ENCODE results near the gene MYOM3.

Gene MYOM3

GRCh38 chr1:24101796-24102586 lies 9.9 kb downstream of the MYOM3 start:
- Histone ChIP-seq H3K9ac (ENCODE audit: low read depth, low read length) (no peak overlapping the region), H3K9me3 (ENCODE audit: control insufficient read depth, insufficient read depth, low read length) (no peaks in the 10 kb centered on the region), H3K4me1 (ENCODE audit: insufficient read depth, low read length) (no peaks in the 10 kb centered on the region; the same call in 1 of the 2 replicates), H3K36me3 (ENCODE audit: insufficient read depth, low read length) (no peaks in the 10 kb centered on the region)

- Histone ChIP-seq H3K9ac (ENCODE audit: low read depth, low read length) (no peak overlapping the region), H3K36me3 (ENCODE audit: insufficient read depth, low read length) (no peaks in the 10 kb centered on the region), H3K9me3 (ENCODE audit: control insufficient read depth, insufficient read depth, low read length) (no peaks in the 10 kb centered on the region), H3K4me1 (ENCODE audit: insufficient read depth, low read length) (no peaks in the 10 kb centered on the region; the same call in 1 of the 2 replicates)
These were observed 10.8 kb downstream of the MYOM3 start for GRCh38 chr1:24100945-24101737.

GRCh38 chr1:24098943-24099638 lies 12.8 kb downstream of the MYOM3 start:
- H3K9me3 ChIP-seq (ENCODE audit: control insufficient read depth, insufficient read depth, low read length), result no peaks in the 10 kb centered on the region
- H3K4me1 ChIP-seq (ENCODE audit: insufficient read depth, low read length), result no peaks in the 10 kb centered on the region; the same call in 1 of the 2 replicates
- no peaks in the 10 kb centered on the region for H3K36me3 ChIP-seq (ENCODE audit: insufficient read depth, low read length)
- no peak overlapping the region for H3K9ac ChIP-seq (ENCODE audit: low read depth, low read length)

GRCh38 chr1:24098102-24098501 lies 13.8 kb downstream of the MYOM3 start:
- H3K9me3 ChIP-seq (ENCODE audit: control insufficient read depth, insufficient read depth, low read length), result no peaks in the 10 kb centered on the region
- H3K4me1 ChIP-seq (ENCODE audit: insufficient read depth, low read length), result no peaks in the 10 kb centered on the region; the same call in 1 of the 2 replicates
- H3K36me3 ChIP-seq (ENCODE audit: insufficient read depth, low read length), result no peaks in the 10 kb centered on the region
- H3K9ac ChIP-seq (ENCODE audit: low read depth, low read length), result no peak overlapping the region

DNA sequence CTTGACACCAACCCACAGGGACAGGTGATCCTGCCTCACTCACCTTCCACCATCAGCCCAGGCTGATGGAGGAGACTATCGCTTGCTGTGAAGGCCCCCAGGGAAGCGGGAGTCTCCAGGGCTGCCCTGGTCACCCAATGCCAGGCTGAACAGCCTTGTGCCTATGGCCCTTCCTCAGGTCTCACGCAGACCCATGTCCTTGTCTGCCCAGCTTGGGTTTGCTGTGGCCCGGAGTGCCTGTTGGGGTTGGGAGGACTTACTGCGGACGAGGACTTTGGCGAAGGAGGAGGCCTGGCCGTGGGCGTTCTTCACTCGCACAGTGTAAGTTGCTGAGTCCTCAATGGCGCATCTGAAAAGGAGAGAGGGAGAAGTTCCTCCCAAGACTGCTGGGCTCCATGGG lies 14.3 kb downstream of the MYOM3 start:
- no peaks in the 10 kb centered on the region for H3K9me3 ChIP-seq (ENCODE audit: control insufficient read depth, insufficient read depth, low read length)
- no peak overlapping the region for H3K9ac ChIP-seq (ENCODE audit: low read depth, low read length)
- no peaks in the 10 kb centered on the region for H3K36me3 ChIP-seq (ENCODE audit: insufficient read depth, low read length)
- no peaks in the 10 kb centered on the region; the same call in 1 of the 2 replicates for H3K4me1 ChIP-seq (ENCODE audit: insufficient read depth, low read length)

GRCh38 chr1:24096739-24097103 lies 15.2 kb downstream of the MYOM3 start:
- no peaks in the 10 kb centered on the region; the same call in 1 of the 2 replicates for H3K4me1 ChIP-seq (ENCODE audit: insufficient read depth, low read length)
- no peak overlapping the region for H3K9ac ChIP-seq (ENCODE audit: low read depth, low read length)
- no peaks in the 10 kb centered on the region for H3K9me3 ChIP-seq (ENCODE audit: control insufficient read depth, insufficient read depth, low read length)
- no peaks in the 10 kb centered on the region for H3K36me3 ChIP-seq (ENCODE audit: insufficient read depth, low read length)

GRCh38 chr1:24096009-24096738 lies 15.8 kb downstream of the MYOM3 start:
- no peak overlapping the region for H3K9ac ChIP-seq (ENCODE audit: low read depth, low read length)

GRCh38 chr1:24095140-24095859 lies 16.6 kb downstream of the MYOM3 start:
- H3K36me3 ChIP-seq (ENCODE audit: insufficient read depth, low read length), result no peaks in the 10 kb centered on the region
- no peak overlapping the region for H3K9ac ChIP-seq (ENCODE audit: low read depth, low read length)
- H3K4me1 ChIP-seq (ENCODE audit: insufficient read depth, low read length), result no peaks in the 10 kb centered on the region; the same call in 1 of the 2 replicates
- H3K9me3 ChIP-seq (ENCODE audit: control insufficient read depth, insufficient read depth, low read length), result no peaks in the 10 kb centered on the region

More at GRCh38 chr1:24096009-24096738, 15.8 kb downstream of the MYOM3 start:
- Histone ChIP-seq H3K9me3 (ENCODE audit: control insufficient read depth, insufficient read depth, low read length) (no peaks in the 10 kb centered on the region), H3K4me1 (ENCODE audit: insufficient read depth, low read length) (no peaks in the 10 kb centered on the region; the same call in 1 of the 2 replicates), H3K36me3 (ENCODE audit: insufficient read depth, low read length) (no peaks in the 10 kb centered on the region)

- H3K4me1 ChIP-seq (ENCODE audit: insufficient read depth, low read length), result no peaks in the 10 kb centered on the region
- H3K36me3 ChIP-seq (ENCODE audit: insufficient read depth, low read length), result no peaks in the 10 kb centered on the region
- H3K9me3 ChIP-seq (ENCODE audit: control insufficient read depth, insufficient read depth, low read length), result no peaks in the 10 kb centered on the region
- no peak overlapping the region for H3K9ac ChIP-seq (ENCODE audit: low read depth, low read length)
These were observed 17.4 kb downstream of the MYOM3 start for GRCh38 chr1:24094554-24094953.

GRCh38 chr1:24093732-24094131 lies 18.2 kb downstream of the MYOM3 start:
- no peaks in the 10 kb centered on the region for H3K4me1 ChIP-seq (ENCODE audit: insufficient read depth, low read length)
- no peaks in the 10 kb centered on the region for H3K36me3 ChIP-seq (ENCODE audit: insufficient read depth, low read length)
- no peaks in the 10 kb centered on the region for H3K9me3 ChIP-seq (ENCODE audit: control insufficient read depth, insufficient read depth, low read length)
- H3K9ac ChIP-seq (ENCODE audit: low read depth, low read length), result no peak overlapping the region

GRCh38 chr1:24092979-24093378 lies 19.0 kb downstream of the MYOM3 start:
- Histone ChIP-seq H3K4me1 (ENCODE audit: insufficient read depth, low read length) (no peaks in the 10 kb centered on the region), H3K9me3 (ENCODE audit: control insufficient read depth, insufficient read depth, low read length) (no peaks in the 10 kb centered on the region), H3K9ac (ENCODE audit: low read depth, low read length) (no peak overlapping the region), H3K36me3 (ENCODE audit: insufficient read depth, low read length) (no peaks in the 10 kb centered on the region)

DNA sequence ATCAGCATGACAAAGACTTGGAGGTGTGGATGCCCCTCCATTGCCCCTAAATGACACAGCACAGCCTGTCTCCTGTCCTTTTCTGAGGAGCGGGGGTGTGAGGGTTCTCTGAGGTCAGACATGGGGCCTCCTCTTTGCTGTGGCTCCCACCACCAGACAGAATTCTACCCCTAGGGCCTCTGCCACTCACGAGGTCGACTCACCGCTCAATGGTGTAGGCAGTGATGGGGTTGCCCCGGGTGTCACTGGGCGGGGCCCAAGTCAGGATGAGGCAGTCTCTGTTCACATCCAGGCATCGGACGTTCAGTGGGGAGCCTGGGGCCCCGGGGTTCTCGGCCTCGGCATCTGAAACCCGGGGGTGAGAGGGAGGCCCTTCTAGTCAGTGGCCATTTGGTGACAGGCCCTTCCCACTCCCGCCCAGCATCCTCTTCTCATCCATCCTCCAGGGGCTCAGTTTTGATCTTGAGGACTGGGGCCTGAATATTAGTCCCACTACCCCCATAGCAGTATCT lies 19.9 kb downstream of the MYOM3 start:
- Histone ChIP-seq H3K9ac (ENCODE audit: low read depth, low read length) (no peak overlapping the region), H3K36me3 (ENCODE audit: insufficient read depth, low read length) (no peaks in the 10 kb centered on the region), H3K9me3 (ENCODE audit: control insufficient read depth, insufficient read depth, low read length) (no peaks in the 10 kb centered on the region), H3K4me1 (ENCODE audit: insufficient read depth, low read length) (no peaks in the 10 kb centered on the region)

GRCh38 chr1:24090736-24091135 lies 21.2 kb downstream of the MYOM3 start:
- H3K4me1 ChIP-seq (ENCODE audit: insufficient read depth, low read length), result no peaks in the 10 kb centered on the region
- no peaks in the 10 kb centered on the region for H3K9me3 ChIP-seq (ENCODE audit: control insufficient read depth, insufficient read depth, low read length)
- H3K36me3 ChIP-seq (ENCODE audit: insufficient read depth, low read length), result no peaks in the 10 kb centered on the region
- no peak overlapping the region for H3K9ac ChIP-seq (ENCODE audit: low read depth, low read length)

Data from ES-I3 (cell line).